ENCODE results near the gene TAS2R60.
"Not testable (repeated sequence)": the region's sequence is repeated elsewhere in the genome, so short reads cannot be mapped to it uniquely, and the experiment has no call there.

The TAS2R60 gene

GRCh38 chr7:143411976-143412708 lies 31.1 kb upstream of the TAS2R60 start:
- no peak for DNase-seq

DNA sequence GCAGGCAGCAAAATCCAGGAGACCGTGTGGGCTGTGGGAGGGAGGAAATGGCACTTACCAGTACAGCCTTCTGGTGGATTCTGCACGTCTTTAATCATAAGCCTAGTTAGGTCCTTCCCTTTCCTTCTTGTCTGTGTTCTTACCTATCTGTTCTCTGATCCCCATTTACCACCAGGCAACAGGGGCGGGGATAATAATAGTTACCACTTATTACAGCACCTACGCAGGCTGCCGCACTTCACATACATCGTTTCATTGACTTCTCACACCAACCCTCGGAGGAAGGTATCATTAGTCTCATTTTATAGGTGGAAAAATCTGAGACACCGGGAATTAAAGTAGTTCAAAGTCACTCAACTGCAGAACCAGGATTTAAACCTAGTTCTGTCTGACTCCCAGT lies 30.1 kb upstream of the TAS2R60 start:
- no peak for DNase-seq

DNA sequence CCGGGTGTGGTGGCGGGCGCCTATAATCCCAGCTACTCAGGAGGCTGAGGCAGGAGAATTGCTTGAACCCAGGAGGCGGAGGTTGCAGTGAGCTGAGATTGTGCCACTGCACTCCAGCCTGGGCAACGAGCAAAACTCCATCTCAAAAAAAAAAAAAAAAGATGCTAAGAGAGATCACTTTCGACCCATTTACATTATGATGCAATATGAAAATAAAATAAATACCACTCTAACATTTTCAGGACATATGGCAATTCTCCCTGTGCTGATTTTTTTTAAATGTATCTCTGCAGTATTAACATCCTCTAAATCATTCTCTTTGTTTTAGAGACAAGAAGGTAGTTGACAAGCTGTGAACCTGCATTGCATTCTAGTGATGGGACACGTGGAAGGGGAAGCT lies 28.0 kb upstream of the TAS2R60 start:
- DNase-seq: not testable (repeated sequence)

DNA sequence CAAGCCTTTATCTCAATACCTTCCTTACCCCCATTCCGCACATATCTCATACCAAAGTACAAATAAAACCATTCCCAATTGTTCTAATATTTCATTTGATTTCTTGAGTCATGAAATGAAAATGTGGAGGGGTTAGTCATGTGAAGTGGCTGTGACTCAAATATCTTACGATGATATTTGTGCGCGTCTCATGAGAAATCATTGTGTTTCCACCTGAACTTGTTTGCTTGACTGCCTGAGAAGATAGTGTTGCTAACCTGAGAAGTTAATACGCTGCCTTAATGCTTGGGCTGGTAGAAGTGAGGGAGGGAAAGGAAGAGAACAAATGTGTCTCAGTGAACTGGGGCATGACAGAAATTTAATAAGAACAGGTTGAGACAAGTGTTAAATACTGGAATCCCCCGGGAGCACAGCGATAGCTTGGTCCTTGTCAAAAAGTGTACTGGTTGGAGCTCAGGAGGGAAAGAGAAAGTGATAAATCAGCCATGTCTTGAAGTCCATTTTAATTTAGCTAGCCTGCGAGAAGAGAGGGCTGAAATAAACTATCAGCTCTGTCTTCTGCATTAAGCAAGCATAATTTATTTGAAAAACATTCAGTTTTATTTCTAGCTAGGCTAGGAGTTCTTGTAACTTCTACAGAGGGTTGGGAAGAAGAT lies 27.4 kb upstream of the TAS2R60 start:
- no peak for DNase-seq

- no peak for DNase-seq
Measured at GRCh38 chr7:143416565-143417149, 26.6 kb upstream of the TAS2R60 start.

DNA sequence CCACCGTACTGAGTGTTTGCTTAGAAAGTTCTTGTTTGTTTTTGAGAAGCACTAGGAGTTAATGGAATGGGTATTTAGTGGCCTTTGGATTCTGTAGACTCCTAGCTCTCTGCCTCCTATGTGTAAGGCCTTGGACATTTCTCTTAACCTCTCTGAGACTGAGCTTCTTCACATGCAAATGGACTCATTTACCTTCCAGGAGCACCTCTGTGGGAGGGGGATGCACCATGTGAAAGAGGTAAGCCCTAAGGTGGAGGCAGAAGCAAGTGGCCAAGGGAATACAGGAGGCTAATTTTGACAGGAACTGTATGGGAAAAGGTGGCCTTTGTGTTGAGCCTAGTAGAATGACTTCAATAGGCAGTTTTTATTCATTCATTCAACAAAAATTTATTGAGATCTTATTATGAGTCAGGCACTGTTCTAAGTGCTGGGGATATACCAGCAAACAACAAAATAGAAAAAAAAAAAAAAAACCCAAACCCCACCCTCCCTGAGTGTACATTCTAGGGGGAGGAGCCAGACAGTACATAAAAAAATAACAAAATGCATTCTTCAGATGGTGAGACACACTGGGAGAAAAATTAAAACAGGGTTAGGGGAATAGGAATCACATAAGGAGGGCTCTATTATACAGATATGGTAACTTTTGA lies 25.4 kb upstream of the TAS2R60 start:
- DNase-seq: no peak

DNA sequence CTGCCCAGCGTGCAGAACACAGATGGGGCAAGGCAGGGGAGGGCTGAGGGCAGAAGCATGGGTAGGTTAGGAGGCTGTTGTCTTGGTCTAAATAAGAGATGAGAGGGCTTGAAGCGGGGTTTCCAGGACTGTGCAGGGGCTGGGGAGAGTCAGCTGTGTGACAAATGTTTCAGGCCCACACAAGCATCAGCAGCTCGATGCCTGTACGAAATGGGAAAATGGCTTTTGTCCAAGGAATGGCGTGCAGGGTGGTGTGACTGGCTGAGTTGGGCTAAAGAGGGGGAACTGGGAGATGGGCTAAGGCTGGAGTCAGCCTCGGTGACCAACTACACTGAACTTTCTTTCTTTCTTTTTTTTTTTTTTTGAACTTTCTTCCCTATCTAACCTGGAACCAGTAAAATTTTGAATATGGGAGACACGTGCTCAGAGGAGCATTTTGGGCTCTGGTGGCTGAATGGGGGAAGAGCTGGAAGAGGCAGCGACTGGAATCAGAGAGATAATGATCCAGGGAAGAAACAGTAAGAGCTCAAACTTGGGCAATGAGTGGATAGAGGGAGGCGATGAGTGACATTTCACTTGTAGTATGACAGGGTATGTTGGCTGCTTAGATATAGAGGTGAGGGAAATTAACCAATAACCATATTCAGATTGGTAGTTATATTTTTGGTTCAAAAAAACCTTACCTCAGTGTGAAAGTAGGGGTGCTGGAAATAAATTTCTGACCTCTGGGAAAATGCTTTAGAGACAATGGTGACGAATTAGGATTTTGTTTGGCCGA lies 24.4 kb upstream of the TAS2R60 start:
- DNase-seq: no peak

- no peak for DNase-seq
Measured at GRCh38 chr7:143419880-143420279, 23.4 kb upstream of the TAS2R60 start.

GRCh38 chr7:143420624-143421023 lies 22.6 kb upstream of the TAS2R60 start:
- not testable (repeated sequence) for DNase-seq

DNA sequence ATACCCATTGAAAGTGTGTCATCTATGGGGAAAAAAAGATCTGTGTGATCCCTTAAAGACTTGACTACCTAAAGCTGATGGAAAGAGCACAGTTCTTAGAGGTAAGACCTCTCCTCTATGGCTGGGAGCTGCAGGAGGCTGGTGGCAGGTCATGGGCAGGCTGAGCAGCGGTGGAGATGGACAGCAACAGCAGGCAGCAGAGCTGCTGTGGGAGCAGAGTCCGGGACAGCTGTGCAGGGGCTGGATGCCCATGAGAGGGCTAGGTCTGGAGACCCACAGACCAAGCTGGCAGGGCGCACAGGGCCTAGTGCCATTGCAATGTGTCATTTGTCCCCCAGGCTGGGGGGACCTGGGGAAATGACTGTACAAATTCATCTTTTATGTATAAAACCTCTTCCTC lies 21.2 kb upstream of the TAS2R60 start:
- DNase-seq: no peak

DNA sequence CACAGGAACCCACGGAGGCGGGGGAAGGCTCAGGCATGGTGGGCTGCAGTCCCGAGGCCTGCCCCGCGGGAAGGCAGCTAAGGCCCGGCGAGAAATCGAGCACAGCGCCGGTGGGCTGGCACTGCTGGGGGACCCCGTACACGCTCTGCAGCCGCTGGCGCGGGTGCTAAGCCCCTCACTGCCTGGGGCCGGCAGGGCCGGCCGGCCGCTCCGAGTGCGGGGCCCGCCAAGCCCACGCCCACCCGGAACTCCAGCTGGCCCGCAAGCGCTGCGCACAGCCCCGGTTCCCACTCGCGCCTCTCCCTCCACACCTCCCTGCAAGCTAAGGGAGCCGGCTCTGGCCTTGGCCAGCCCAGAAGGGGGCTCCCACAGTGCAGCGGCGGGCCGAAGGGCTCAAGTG lies 18.8 kb upstream of the TAS2R60 start:
- DNase-seq: not testable (repeated sequence)

- DNase-seq: no peak
Measured at GRCh38 chr7:143426479-143427142, 16.6 kb upstream of the TAS2R60 start.

DNA sequence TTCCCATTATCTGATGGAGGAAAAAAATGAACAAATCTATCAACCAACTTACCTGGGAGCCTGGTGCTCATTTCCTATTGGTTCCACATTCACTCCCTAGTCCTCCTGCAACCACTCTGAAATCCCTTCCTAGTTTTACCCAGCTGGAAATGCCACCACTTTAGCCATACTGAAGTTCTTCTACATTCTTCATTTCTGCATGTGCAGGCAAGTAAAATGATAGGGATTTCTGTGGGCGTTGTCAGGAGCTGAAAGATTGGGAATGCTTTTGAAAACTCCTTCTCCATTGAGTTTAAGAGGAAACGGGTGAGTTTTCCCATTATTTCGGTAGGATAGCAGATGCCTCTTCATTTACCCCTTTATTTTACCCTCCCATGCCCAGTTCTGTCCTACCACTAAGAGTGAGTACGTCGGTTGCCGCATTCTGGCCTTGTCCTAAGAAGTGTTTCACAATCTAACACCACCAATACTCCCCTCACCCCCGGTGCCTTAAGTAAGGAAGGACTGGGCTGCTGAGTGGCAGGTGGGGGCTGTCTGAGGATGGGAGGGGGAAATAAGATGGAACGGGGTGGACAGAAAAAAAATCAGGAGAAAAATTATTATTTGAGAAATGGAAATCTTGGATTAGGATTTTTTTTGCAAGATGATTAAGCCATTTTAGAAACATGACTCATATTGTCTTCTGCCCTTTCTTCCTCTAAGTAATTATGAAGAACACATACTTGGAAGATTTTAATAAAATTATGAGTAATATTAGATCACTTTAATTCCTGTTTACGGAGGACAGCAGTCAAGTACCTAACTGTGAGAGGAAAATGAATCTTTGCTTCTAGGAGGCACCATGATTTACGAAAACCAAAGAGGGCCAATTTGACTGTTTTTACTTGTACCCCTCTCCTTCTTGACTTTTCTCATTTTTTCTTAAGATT lies 13.2 kb upstream of the TAS2R60 start:
- no peak for DNase-seq

DNA sequence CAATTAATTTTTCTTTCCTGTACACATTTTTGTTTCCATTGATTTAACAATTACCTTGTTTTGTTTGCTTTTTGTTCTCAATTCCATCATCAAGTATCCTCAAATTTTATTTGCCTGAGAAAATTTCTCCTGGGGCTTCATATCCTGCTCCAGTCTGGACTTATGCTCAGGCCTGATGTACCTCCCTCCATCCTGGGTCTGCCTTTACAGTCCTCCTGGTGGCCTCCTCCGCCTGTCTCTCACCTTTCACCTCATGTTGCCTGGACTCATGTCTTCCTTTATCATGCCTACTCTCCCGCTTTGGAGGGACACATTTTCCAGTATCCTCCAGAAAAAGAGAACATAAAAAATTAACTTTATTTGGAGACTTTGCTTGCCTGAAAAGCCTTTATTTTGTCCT lies 12.1 kb upstream of the TAS2R60 start:
- no peak for DNase-seq

DNA sequence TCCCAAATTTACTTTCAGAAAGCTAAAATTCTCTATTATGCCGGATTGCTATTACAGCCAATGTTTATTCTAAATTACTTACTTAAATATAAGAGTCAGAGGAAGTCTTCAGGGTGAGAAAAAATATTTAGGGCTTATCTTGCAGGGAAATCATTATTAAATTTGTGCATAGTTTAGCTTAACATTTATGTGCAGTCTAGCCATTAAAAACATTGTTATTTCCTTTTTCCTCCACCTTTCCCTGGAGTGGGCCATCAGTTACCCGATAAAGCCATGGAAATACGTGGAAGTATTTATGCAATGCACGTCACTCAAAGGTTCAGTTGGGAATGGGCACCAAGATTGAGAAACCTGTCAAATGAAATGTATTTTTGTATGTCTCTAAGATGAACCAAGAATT lies 9.5 kb upstream of the TAS2R60 start:
- no peak for DNase-seq

DNA sequence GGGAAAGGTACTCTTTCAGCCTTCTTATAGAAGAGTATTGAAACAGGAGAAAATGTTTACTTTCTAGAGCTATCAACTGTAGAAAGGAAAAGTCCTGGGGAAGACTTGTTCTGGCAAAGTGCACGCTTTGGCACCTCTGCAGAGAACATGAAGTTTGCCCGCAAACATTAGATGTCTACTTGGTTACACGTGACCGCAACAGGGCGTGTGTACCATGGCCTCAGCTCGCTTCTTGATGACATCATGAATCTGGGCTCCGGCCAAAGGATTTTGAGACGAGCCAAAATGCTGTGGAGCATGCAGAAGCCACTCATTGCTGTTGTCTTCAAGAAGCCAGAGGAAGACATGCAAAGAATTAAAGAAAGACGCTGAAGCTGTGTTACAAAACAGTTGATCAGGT lies 8.6 kb upstream of the TAS2R60 start:
- DNase-seq: no peak

DNA sequence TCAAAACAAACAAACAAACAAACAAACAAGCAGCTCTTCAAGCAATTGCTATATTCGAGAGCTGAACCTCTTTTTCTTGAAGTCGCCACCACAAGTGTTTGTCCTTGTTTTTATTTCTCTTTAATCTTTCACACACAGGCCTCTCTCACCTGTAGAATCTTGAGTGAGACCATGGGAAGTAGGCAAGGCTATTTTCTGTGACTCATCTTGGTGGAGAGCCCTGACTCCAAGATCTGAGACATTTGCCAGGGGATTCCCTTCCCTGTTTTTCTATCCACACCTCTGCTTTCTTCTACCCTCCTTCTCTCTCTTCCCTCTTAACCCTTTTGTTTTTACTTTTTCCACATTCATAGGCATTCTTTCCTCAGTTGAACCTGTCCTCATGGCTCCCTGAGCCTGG lies 8.0 kb upstream of the TAS2R60 start:
- no peak for DNase-seq

DNA sequence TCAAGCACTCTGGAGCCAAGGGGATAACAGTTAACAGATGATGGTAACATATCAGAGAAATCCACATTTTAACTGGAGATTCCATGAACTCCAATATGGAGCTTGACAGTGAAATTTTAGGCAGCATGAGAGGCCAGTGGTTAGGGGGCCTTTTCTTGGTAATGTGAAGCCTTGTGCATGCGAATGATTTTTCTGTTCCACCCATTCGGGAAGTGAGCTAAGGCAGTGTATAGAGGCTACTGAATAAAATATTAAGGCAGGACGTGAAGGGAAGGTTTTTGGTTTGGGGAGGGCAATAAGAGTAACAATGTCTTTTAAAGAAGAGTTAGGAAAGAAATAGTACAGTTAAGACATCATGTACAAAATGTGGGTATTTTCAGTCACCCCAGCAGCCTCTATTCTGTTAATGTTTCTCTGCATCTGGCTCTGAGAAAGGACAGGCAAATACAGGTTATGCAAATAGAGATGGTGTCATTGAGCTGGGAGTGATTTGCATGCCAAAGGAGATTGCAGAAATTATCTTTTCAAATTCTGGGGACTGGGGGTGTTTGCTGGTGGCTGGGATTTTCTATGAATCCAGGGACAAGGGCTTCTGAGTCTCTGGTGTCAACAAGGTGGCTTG lies 6.8 kb upstream of the TAS2R60 start:
- no peak for DNase-seq

GRCh38 chr7:143437578-143437977 lies 5.7 kb upstream of the TAS2R60 start:
- DNase-seq: no peak

- no peak for DNase-seq
Measured at GRCh38 chr7:143439866-143440265, 3.4 kb upstream of the TAS2R60 start.

All from stimulated activated CD4-positive, alpha-beta T cell treated with anti-CD3 and anti-CD28 coated beads, Interleukin-4, amount 100 ng/mL, for 4 hours (primary cell).